BLaER1 (cell line): ENCODE results near the gene MYLK.

ENCODE experiments used
- H3K27ac ChIP-seq: shearing (Covaris generic); formaldehyde crosslinking; 2 replicates; pipeline ENCODE4 v1.8.1; 2022
- H3K27me3 ChIP-seq: shearing (Covaris generic); formaldehyde crosslinking; 2 replicates; pipeline ENCODE4 v1.8.1; 2022
- H3K36me3 ChIP-seq: shearing (Covaris generic); formaldehyde crosslinking; 2 replicates; pipeline ENCODE4 v1.8.1; 2022
- H3K4me1 ChIP-seq: shearing (Covaris generic); formaldehyde crosslinking; 2 replicates; pipeline ENCODE4 v1.8.1; 2022
- H3K4me2 ChIP-seq: shearing (Covaris generic); formaldehyde crosslinking; 2 replicates; pipeline ENCODE4 v1.8.1; 2022
- H3K4me3 ChIP-seq: shearing (Covaris generic); formaldehyde crosslinking; 2 replicates; pipeline ENCODE4 v1.8.1; 2022
- H3K9ac ChIP-seq: shearing (Covaris generic); formaldehyde crosslinking; 2 replicates; pipeline ENCODE4 v1.8.1; 2022
- H3K9me3 ChIP-seq: shearing (Covaris generic); formaldehyde crosslinking; 2 replicates; pipeline ENCODE4 v1.8.1; 2022
- H4K20me1 ChIP-seq: shearing (Covaris generic); formaldehyde crosslinking; 2 replicates; pipeline ENCODE4 v1.8.1; 2022
- Cebpa-rat ChIP-seq: shearing (Covaris generic); IDR thresholded peaks from 2 replicates; pipeline ENCODE4 v1.8.1; 2022

Gene MYLK

GRCh38 chr3:123791417-123791816 is 92.7 kb downstream of the MYLK start:
- Histone ChIP-seq H4K20me1 (no peaks in the 10 kb centered on the region), H3K4me1 (peaks cover 33% of the 10 kb centered on the region), H3K27me3 (no peaks in the 10 kb centered on the region), H3K9me3 (no peaks in the 10 kb centered on the region), H3K4me2 (no peak overlapping the region), H3K36me3 (peaks cover 84% of the 10 kb centered on the region), H3K9ac (no peak overlapping the region), H3K4me3 (no peak overlapping the region), H3K27ac (no peak overlapping the region)
- no peak for TF ChIP-seq Cebpa-rat

GRCh38 chr3:123791073-123791370 is 93.1 kb downstream of the MYLK start:
- TF ChIP-seq Cebpa-rat: no peak
- Histone ChIP-seq H3K9me3 (no peaks in the 10 kb centered on the region), H3K27me3 (no peaks in the 10 kb centered on the region), H4K20me1 (no peaks in the 10 kb centered on the region), H3K36me3 (peaks cover 82% of the 10 kb centered on the region), H3K4me3 (no peak overlapping the region), H3K4me1 (peaks cover 33% of the 10 kb centered on the region), H3K27ac (no peak overlapping the region), H3K4me2 (peak overlapping the region; percentile 15; the same call in 1 of the 2 replicates), H3K9ac (no peak overlapping the region)

GRCh38 chr3:123790254-123791072 is 93.7 kb downstream of the MYLK start:
- Histone ChIP-seq H3K9ac (no peak overlapping the region), H4K20me1 (no peaks in the 10 kb centered on the region), H3K27me3 (no peaks in the 10 kb centered on the region), H3K36me3 (peaks cover 82% of the 10 kb centered on the region), H3K4me2 (peak overlapping the region; percentile 15), H3K27ac (no peak overlapping the region), H3K9me3 (no peaks in the 10 kb centered on the region), H3K4me3 (no peak overlapping the region), H3K4me1 (peaks cover 33% of the 10 kb centered on the region)
- TF ChIP-seq Cebpa-rat: no peak

GRCh38 chr3:123789760-123790159 is 94.4 kb downstream of the MYLK start:
- Histone ChIP-seq H4K20me1 (no peaks in the 10 kb centered on the region), H3K4me2 (no peak overlapping the region), H3K4me1 (peaks cover 33% of the 10 kb centered on the region), H3K9ac (no peak overlapping the region), H3K27me3 (no peaks in the 10 kb centered on the region), H3K36me3 (peaks cover 88% of the 10 kb centered on the region), H3K27ac (no peak overlapping the region), H3K4me3 (no peak overlapping the region), H3K9me3 (no peaks in the 10 kb centered on the region)
- no peak for TF ChIP-seq Cebpa-rat

GRCh38 chr3:123789160-123789559 is 95.0 kb downstream of the MYLK start:
- H4K20me1 ChIP-seq: no peaks in the 10 kb centered on the region
- TF ChIP-seq Cebpa-rat: no peak
- peak overlapping the region; percentile 36; the same call in 1 of the 2 replicates for H3K4me2 ChIP-seq
- peaks cover 87% of the 10 kb centered on the region for H3K36me3 ChIP-seq
- no peak overlapping the region for H3K9ac ChIP-seq
- H3K4me1 ChIP-seq: peaks cover 33% of the 10 kb centered on the region
- H3K27me3 ChIP-seq: no peaks in the 10 kb centered on the region
- H3K9me3 ChIP-seq: no peaks in the 10 kb centered on the region
- no peak overlapping the region for H3K27ac ChIP-seq
- H3K4me3 ChIP-seq: no peak overlapping the region

- Histone ChIP-seq H3K27ac (no peak overlapping the region), H3K4me1 (peaks cover 33% of the 10 kb centered on the region)
Observed at GRCh38 chr3:123788710-123789109, 95.4 kb downstream of the MYLK start.

GRCh38 chr3:123787133-123787532 is 97.0 kb downstream of the MYLK start:
- no peaks in the 10 kb centered on the region for H3K9me3 ChIP-seq
- H3K27ac ChIP-seq: no peak overlapping the region
- H3K27me3 ChIP-seq: no peaks in the 10 kb centered on the region
- peaks cover 71% of the 10 kb centered on the region for H3K36me3 ChIP-seq
- H3K9ac ChIP-seq: no peak overlapping the region
- TF ChIP-seq Cebpa-rat: no peak
- H3K4me3 ChIP-seq: no peak overlapping the region
- no peaks in the 10 kb centered on the region for H4K20me1 ChIP-seq
- H3K4me2 ChIP-seq: peak overlapping the region; percentile 16; the same call in 1 of the 2 replicates
- peaks cover 33% of the 10 kb centered on the region for H3K4me1 ChIP-seq

More at GRCh38 chr3:123788710-123789109, 95.4 kb downstream of the MYLK start:
- TF ChIP-seq Cebpa-rat: no peak
- Histone ChIP-seq H3K4me3 (no peak overlapping the region), H3K36me3 (peaks cover 86% of the 10 kb centered on the region), H3K9ac (no peak overlapping the region), H3K4me2 (peak overlapping the region; percentile 36; the same call in 1 of the 2 replicates), H4K20me1 (no peaks in the 10 kb centered on the region), H3K27me3 (no peaks in the 10 kb centered on the region), H3K9me3 (no peaks in the 10 kb centered on the region)

GRCh38 chr3:123785602-123786001 is 98.5 kb downstream of the MYLK start:
- Histone ChIP-seq H3K27me3 (no peaks in the 10 kb centered on the region), H3K9ac (no peak overlapping the region), H3K27ac (no peak overlapping the region), H3K9me3 (no peaks in the 10 kb centered on the region), H3K36me3 (peaks cover 66% of the 10 kb centered on the region), H3K4me3 (no peak overlapping the region), H3K4me1 (peaks cover 25% of the 10 kb centered on the region), H3K4me2 (no peak overlapping the region), H4K20me1 (no peaks in the 10 kb centered on the region; the same call in 1 of the 2 replicates)
- TF ChIP-seq Cebpa-rat: no peak

- H3K4me3 ChIP-seq: no peak overlapping the region
- peaks cover 17% of the 10 kb centered on the region for H3K4me1 ChIP-seq
- no peak for TF ChIP-seq Cebpa-rat
- H3K36me3 ChIP-seq: peaks cover 65% of the 10 kb centered on the region
- no peaks in the 10 kb centered on the region for H3K27me3 ChIP-seq
- H3K9me3 ChIP-seq: no peaks in the 10 kb centered on the region
- H3K27ac ChIP-seq: no peak overlapping the region
- no peaks in the 10 kb centered on the region; the same call in 1 of the 2 replicates for H4K20me1 ChIP-seq
- no peak overlapping the region for H3K4me2 ChIP-seq
- H3K9ac ChIP-seq: no peak overlapping the region
Observed at GRCh38 chr3:123783811-123784210, 100.3 kb downstream of the MYLK start.

- Histone ChIP-seq H3K9me3 (no peaks in the 10 kb centered on the region), H3K4me1 (peaks cover 19% of the 10 kb centered on the region; the same call in 1 of the 2 replicates), H3K36me3 (peaks cover 67% of the 10 kb centered on the region), H3K4me2 (no peak overlapping the region), H3K9ac (no peak overlapping the region), H3K27me3 (no peaks in the 10 kb centered on the region), H3K27ac (no peak overlapping the region), H3K4me3 (no peak overlapping the region), H4K20me1 (no peaks in the 10 kb centered on the region; the same call in 1 of the 2 replicates)
- no peak for TF ChIP-seq Cebpa-rat
Observed at GRCh38 chr3:123783050-123783689, 101.0 kb downstream of the MYLK start.
